Measurements from ENCODE around the gene MCOLN2.

MCOLN2 gene

DNA sequence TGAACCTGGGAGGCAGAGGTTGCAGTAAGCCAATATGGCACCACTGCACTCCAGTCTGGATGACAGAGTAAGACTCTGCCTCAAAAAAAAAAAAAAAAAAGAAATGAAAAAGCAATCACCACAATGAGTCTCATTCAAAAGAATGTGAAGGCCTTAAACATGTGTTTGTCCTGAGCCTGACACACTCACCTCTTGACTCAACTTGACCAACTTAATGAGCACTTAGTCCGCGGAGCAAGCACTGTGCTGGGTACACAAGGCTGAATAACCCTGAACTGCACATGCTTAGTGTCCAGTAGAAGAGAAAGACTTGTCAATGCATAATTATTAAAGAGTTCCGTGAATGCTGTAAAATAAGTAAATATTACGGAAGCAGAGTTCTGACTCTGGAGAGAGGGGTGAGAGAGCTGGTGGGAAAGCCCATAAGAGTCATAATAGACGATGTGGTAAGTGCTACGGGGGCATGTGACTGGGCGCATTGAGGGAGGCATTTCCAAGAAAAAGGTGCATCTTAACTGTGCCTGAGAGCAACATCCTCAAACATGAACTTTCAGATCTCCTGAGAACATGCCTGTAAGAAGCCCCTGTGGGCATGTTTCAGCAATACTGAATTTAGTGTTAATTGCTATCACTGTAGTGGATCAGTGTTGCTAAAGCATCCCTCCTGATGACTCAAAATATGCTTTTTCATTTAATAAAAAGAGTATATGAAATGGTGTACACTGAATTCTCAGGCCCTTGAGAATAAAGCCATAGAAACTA is 27.2 kb downstream of the MCOLN2 start:
- no peak overlapping the region for H3K27ac ChIP-seq (ENCODE audit: extremely low read depth, low read depth, low read length)
- H3K9me3 ChIP-seq (ENCODE audit: control insufficient read depth, insufficient read depth, low read depth, low read length): no peaks in the 10 kb centered on the region
- H3K4me1 ChIP-seq (ENCODE audit: control insufficient read depth, insufficient read depth, low read length): peaks cover 9% of the 10 kb centered on the region
- ChIA-PET POLR2A (no interaction called here), CTCF (no interaction called here)
- TF ChIP-seq ZNF175 (tag by site-specific recombination; IDR thresholded peaks at IDR 0.05) (no peak), GLI4 (tag by site-specific recombination; IDR thresholded peaks at IDR 0.05) (no peak), ZNF558 (tag by site-specific recombination; IDR thresholded peaks at IDR 0.05) (no peak), ZNF248 (tag by site-specific recombination; IDR thresholded peaks at IDR 0.05) (no peak), ZNF169 (tag by site-specific recombination; IDR thresholded peaks at IDR 0.05) (no peak), ZNF571 (tag by site-specific recombination; IDR thresholded peaks at IDR 0.05) (no peak), ZNF341 (tag by site-specific recombination; IDR thresholded peaks at IDR 0.05; ENCODE audit: low read depth) (no peak)
- TF ChIP-seq, protein P1, sequence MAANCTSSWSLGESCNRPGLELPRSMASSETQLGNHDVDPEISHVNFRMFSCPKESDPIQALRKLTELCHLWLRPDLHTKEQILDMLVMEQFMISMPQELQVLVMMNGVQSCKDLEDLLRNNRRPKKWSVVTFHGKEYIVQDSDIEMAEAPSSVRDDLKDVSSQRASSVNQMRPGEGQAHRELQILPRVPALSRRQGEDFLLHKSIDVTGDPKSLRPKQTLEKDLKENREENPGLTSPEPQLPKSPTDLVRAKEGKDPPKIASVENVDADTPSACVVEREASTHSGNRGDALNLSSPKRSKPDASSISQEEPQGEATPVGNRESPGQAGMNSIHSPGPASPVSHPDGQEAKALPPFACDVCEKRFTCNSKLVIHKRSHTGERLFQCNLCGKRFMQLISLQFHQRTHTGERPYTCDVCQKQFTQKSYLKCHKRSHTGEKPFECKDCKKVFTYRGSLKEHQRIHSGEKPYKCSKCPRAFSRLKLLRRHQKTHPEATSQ (tag by site-specific recombination; IDR thresholded peaks at IDR 0.05): no peak
- TF ChIP-seq, protein P2, sequence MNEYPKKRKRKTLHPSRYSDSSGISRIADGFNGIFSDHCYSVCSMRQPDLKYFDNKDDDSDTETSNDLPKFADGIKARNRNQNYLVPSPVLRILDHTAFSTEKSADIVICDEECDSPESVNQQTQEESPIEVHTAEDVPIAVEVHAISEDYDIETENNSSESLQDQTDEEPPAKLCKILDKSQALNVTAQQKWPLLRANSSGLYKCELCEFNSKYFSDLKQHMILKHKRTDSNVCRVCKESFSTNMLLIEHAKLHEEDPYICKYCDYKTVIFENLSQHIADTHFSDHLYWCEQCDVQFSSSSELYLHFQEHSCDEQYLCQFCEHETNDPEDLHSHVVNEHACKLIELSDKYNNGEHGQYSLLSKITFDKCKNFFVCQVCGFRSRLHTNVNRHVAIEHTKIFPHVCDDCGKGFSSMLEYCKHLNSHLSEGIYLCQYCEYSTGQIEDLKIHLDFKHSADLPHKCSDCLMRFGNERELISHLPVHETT (tag by site-specific recombination; IDR thresholded peaks at IDR 0.05): no peak
- H3K4me3 ChIP-seq (ENCODE audit: low read depth, low read length): no peak overlapping the region
- peaks cover 0 to 2% of the 10 kb centered on the region in 2 experiments; a peak in 2 of 3 replicates for H3K36me3 ChIP-seq (ENCODE audit: control insufficient read depth in 2 of 2, insufficient read depth in 1 of 2, low read length in 2 of 2)

DNA sequence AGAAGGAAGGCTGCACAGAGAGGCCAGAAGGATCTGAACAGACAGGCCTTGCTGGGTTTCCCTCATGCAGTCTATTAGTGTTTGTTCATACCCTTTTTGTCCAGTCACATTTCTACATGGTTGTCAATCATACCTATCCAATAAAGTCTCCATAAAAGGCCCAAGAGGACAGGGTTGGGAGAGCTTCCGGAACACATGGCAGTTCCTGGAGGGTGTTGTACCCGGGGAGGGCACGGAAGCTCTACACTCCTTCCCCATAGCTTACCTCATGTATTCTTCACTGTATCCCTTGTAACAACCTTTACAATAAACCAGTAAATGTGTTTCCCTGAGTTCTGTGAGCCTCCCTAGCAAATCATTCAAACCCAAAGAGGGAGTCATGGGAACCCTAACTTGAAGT is 28.0 kb downstream of the MCOLN2 start:
- H3K36me3 ChIP-seq (ENCODE audit: control insufficient read depth in 2 of 2, insufficient read depth in 1 of 2, low read length in 2 of 2): peaks cover 0 to 2% of the 10 kb centered on the region in 2 experiments; a peak in 2 of 3 replicates
- ChIA-PET POLR2A (no interaction called here), CTCF (interaction anchor here (1.0 kb wide), 1 partner anchor 8 kb away, joined by 4 read pairs; no protein-coding TSS in a partner anchor)
- TF ChIP-seq YY1 (tag by site-specific recombination; IDR thresholded peaks at IDR 0.05) (no peak), ZNF623 (tag by site-specific recombination; IDR thresholded peaks at IDR 0.05) (no peak), ZNF23 (tag by site-specific recombination; IDR thresholded peaks at IDR 0.05; ENCODE audit: borderline replicate concordance) (no peak), ZNF223 (tag by site-specific recombination; IDR thresholded peaks at IDR 0.05) (no peak), ZNF510 (tag by site-specific recombination; IDR thresholded peaks at IDR 0.05; ENCODE audit: insufficient replicate concordance) (no peak), TCF7L2 (IDR thresholded peaks at IDR 0.05; ENCODE audit: borderline replicate concordance, low read depth, low read length) (no peak), ZNF274 (IDR thresholded peaks at IDR 0.05; ENCODE audit: low read length) (no peak), ZNF274 (tag by site-specific recombination; IDR thresholded peaks at IDR 0.05; ENCODE audit: borderline replicate concordance) (no peak), ZIC2 (tag by site-specific recombination; IDR thresholded peaks at IDR 0.05) (no peak), ZFHX2 (tag by site-specific recombination; conservative IDR thresholded peaks at IDR 0.05) (no peak), ZNF157 (tag by site-specific recombination; IDR thresholded peaks at IDR 0.05) (no peak)
- TF ChIP-seq, protein P3, sequence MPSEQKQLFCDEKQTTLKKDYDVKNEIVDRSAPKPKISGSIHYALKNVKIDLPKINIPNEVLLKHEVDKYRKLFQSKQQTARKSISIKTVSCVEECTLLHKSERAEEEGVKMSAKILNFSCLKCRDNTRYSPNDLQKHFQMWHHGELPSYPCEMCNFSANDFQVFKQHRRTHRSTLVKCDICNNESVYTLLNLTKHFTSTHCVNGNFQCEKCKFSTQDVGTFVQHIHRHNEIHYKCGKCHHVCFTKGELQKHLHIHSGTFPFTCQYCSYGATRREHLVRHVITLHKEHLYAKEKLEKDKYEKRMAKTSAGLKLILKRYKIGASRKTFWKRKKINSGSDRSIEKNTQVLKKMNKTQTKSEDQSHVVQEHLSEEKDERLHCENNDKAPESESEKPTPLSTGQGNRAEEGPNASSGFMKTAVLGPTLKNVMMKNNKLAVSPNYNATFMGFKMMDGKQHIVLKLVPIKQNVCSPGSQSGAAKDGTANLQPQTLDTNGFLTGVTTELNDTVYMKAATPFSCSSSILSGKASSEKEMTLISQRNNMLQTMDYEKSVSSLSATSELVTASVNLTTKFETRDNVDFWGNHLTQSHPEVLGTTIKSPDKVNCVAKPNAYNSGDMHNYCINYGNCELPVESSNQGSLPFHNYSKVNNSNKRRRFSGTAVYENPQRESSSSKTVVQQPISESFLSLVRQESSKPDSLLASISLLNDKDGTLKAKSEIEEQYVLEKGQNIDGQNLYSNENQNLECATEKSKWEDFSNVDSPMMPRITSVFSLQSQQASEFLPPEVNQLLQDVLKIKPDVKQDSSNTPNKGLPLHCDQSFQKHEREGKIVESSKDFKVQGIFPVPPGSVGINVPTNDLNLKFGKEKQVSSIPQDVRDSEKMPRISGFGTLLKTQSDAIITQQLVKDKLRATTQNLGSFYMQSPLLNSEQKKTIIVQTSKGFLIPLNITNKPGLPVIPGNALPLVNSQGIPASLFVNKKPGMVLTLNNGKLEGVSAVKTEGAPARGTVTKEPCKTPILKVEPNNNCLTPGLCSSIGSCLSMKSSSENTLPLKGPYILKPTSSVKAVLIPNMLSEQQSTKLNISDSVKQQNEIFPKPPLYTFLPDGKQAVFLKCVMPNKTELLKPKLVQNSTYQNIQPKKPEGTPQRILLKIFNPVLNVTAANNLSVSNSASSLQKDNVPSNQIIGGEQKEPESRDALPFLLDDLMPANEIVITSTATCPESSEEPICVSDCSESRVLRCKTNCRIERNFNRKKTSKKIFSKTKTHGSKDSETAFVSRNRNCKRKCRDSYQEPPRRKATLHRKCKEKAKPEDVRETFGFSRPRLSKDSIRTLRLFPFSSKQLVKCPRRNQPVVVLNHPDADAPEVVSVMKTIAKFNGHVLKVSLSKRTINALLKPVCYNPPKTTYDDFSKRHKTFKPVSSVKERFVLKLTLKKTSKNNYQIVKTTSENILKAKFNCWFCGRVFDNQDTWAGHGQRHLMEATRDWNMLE (tag by site-specific recombination; conservative IDR thresholded peaks at IDR 0.05; ENCODE audit: low read depth): no peak
- TF ChIP-seq, protein P4, sequence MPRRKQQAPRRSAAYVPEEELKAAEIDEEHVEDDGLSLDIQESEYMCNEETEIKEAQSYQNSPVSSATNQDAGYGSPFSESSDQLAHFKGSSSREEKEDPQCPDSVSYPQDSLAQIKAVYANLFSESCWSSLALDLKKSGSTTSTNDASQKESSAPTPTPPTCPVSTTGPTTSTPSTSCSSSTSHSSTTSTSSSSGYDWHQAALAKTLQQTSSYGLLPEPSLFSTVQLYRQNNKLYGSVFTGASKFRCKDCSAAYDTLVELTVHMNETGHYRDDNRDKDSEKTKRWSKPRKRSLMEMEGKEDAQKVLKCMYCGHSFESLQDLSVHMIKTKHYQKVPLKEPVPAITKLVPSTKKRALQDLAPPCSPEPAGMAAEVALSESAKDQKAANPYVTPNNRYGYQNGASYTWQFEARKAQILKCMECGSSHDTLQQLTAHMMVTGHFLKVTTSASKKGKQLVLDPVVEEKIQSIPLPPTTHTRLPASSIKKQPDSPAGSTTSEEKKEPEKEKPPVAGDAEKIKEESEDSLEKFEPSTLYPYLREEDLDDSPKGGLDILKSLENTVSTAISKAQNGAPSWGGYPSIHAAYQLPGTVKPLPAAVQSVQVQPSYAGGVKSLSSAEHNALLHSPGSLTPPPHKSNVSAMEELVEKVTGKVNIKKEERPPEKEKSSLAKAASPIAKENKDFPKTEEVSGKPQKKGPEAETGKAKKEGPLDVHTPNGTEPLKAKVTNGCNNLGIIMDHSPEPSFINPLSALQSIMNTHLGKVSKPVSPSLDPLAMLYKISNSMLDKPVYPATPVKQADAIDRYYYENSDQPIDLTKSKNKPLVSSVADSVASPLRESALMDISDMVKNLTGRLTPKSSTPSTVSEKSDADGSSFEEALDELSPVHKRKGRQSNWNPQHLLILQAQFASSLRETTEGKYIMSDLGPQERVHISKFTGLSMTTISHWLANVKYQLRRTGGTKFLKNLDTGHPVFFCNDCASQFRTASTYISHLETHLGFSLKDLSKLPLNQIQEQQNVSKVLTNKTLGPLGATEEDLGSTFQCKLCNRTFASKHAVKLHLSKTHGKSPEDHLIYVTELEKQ (tag by site-specific recombination; IDR thresholded peaks at IDR 0.05; ENCODE audit: borderline replicate concordance): no peak

More for the DNA sequence above, 28.0 kb downstream of the MCOLN2 start:
- Histone ChIP-seq H3K27ac (ENCODE audit: extremely low read depth, low read depth, low read length) (no peak overlapping the region), H3K4me3 (ENCODE audit: low read depth, low read length) (no peak overlapping the region), H3K9me3 (ENCODE audit: control insufficient read depth, insufficient read depth, low read depth, low read length) (no peaks in the 10 kb centered on the region), H3K4me1 (ENCODE audit: control insufficient read depth, insufficient read depth, low read length) (peaks cover 9% of the 10 kb centered on the region)

All from HEK293 (cell line).